GM18517 (cell line): Measurements from ENCODE around the gene PGGHG.
"Not testable (repeated sequence)": the region's sequence is repeated elsewhere in the genome, so short reads cannot be mapped to it uniquely, and the experiment has no call there.

Experiments used
- ATAC-seq: cut with Tn5 transposase; IDR thresholded peaks from one replicate; pipeline ENCODE4 v1.9.1; 2021; ENCODE audit warnings: mild to moderate bottlenecking, moderate library complexity; ENCODE audit not compliant: unreplicated experiment

Gene PGGHG

DNA sequence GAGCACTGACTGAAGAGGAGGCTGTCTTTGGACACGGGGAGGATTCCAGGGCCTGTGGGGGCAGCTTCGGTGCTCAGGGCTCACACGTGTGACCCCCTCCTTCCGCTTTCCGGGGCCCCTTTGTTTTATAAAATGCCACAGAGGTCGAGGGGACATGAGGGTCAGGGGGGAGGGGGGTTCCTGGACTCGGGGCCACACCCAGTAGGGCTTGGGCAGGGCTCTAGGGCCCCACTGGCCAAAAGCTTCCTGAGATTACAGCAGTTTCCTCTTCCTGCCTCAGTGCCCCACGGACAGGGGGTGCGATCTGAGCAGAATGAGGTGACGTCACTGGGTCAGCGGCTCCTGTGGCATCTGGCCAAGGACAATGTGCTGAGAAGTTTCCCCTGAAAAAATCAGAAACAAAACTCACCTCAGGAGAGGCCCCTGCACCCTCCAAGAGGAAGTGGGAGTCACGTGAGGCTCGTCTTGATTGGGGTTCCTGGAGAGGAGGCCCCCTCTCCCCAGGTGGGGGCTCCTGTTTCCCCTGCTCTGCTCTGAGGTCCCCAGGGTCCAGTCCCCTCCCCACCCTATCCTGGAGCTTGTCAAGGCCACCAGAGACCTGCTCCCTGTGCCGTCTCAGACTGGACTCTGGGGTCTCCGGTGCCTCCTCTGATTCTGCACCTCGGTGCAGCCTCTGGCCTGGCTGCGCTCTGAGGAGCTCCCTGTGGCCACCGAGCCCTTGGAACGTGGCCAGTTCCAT lies 38.1 kb downstream of the PGGHG start:
- no peak for ATAC-seq

DNA sequence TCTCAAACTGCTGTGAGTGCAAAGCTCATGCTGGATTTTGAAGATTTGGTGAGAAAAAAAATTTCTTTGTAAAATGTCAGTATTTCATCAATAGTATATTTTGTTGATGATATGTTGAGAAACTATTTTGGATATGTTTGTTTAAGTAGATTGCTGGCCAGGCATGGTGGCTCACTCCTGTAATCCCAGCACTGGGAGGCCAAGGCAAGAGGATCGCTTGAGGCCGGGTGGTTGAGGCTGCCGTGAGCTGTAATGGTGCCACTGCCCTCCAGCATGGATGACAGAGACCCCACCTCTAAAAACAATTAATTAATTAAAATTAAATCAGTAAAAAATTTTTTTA lies 38.6 kb downstream of the PGGHG start:
- no peak for ATAC-seq

DNA sequence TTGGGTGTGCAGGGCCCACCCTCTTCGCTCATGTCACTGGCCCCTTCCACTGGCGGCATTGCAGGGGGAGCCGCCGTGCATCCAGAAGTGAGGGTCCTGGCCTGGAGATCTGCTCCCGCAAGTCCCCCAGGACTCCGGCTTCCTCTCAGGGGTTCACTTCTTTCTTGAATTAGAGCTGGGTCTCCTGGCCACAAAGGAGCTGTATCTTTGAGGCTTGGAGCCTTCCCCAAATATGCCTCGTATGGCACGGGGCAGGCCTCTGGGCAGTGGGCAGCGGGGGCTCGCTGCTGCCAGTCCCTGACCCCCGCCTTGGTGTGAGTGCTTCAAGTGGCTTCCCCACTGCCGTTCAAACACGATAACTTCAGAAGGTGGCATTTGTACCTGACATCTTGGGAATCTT lies 39.1 kb downstream of the PGGHG start:
- no peak for ATAC-seq

GRCh38 chr11:328516-329100 lies 39.7 kb downstream of the PGGHG start:
- not testable (repeated sequence) for ATAC-seq

GRCh38 chr11:329886-330253 lies 40.9 kb downstream of the PGGHG start:
- no peak for ATAC-seq

- ATAC-seq, result no peak
These were observed 41.4 kb downstream of the PGGHG start for GRCh38 chr11:330307-330693.

DNA sequence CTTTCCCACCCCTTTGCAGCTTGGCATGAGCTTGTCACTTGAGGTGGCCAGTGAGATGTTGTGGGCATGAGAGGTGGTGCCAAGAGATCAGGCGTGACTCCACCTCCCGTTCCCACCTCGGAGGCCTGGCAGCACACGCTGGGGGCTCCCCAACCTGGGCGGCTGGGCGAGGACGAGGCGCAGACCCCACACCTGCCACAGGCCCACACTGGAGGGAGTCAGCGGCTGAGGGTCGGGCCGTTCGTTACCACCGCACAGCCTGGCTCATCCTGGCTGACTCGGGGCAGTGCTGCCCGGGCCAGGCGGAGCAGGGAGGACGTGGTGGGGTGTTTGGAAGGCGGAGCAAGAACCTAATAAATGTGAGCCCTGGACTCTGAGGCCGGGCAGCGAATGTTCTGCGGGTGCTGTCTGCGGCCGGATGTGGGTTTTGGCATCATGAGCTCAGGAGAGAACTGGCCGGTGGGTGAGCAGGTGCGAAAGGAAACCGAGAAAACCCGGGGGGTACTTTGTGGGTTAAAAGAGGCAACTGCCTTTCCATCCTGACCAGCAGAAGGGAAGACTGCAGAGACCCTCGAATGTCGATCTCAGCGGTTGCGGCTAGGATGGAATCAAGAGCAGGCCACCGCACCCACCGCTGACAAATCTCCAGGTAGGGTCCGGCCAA lies 41.9 kb downstream of the PGGHG start:
- no peak for ATAC-seq

GRCh38 chr11:331358-332060 lies 42.6 kb downstream of the PGGHG start:
- ATAC-seq, result no peak

- ATAC-seq, result no peak
These were observed 43.9 kb downstream of the PGGHG start for GRCh38 chr11:332651-333480.

GRCh38 chr11:333616-334263 lies 44.8 kb downstream of the PGGHG start:
- ATAC-seq, result not testable (repeated sequence)

DNA sequence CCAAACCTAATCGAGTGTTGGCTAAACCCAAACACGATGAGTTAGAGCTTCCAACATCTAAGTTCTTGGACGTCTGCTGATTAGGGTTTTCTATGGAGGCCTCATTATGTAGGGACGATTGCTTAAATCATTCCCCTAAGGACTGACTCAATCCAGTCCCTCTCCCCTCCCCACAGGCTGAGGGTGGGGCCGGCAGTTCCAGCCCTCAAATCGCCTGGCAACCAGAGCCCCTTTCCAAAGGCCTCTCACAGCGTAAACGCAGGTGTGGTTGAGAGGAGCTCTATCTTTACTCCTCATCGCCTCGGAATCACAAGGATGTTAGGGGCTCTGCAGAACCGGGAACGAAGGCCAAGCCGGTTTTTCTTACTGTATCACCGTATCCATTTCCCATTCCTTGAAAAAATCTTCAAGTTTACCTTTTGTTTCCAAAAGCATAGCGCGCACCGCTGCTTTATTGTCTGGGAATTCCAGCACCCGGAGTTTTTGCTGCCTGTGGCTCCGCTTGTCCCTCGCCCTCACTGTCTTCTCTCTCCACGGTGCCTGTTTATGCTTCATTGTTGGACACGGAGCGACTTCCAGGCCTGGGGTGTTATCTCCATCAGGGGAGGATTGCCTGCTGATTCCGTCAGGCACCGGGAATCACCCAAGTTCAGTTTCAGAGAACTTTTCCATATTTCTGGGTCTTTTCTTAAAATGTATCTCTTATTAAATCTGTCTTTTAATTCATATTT lies 45.5 kb downstream of the PGGHG start:
- ATAC-seq, result no peak

DNA sequence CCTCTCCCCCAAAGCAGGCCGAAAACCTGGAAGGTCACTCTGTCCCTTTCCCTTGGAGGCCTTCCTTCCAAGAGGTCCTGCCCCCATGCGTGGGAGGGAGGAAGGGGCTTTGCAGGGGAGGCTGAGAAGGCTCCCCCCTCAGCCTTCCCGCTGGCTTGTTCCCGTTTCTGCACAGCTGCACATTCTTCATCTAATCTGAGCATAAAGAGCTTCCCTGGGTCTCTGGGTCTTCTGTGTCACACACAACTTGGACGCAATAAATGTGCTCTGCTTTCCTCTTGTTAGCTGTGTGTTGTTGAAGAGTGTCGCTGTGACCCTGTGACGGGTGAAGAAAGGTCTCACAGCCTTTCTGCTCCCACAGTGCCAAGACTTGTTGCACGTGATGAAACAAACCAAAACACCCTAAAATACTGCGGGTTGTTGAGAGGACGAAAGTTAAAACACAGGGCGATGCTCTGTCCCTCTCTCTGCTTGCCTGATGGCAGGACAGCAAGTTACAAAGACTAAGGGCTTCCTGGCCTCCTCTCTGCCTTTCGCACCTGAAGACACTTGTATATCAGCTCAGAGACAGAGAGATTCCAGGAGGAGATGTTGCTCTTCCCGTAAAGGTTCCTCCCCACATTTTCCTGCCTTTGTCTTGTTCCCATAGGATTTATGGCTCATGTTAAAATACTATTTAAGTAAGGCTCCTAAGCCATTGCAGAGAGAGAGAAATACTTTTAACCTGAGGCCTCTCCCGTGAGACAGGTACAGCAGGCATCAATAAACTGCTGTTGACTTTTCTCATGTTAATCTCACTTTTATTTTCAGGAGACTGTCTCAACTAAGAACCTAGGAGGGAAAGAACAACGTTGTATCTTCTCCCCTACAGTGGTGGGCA lies 47.1 kb downstream of the PGGHG start:
- no peak for ATAC-seq

- ATAC-seq, result no peak
These were observed 47.8 kb downstream of the PGGHG start for GRCh38 chr11:336659-337198.

DNA sequence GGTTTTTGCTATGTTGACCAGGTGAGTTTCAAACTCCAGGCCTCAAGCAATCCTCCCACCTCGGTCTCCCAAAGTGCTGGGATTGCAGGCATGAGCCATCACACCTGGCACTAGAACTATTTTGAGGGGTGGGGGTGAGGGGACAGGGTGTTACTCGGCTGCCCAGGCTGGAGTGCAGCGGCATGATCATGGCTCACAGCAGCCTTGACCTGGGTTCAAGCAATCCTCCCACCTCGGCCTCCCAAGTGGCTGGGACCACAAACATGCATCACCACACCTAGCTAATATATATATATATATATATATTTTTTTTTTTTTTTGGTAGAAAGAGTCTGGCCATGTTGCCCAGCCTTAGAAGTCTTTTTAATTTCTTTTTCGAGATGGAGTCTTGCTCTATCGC lies 48.8 kb downstream of the PGGHG start:
- ATAC-seq, result no peak

DNA sequence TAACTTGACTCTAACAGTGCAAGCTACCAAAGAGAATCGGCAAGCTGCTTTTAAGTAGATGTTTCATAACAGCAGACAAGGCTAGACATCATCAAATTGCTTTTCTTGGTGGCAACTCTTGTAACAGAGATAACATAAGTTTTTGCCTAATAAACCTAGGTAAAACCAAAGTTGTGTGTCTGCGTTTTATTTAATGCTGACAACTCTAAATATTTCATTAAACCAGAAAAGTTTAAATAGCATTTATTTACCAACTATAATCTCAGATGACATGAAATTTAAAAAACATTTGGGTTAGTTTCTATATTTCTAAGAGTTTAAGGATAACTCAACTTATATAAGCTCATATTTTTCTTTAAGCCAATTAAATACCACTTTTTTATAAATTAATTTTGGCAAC lies 51.0 kb downstream of the PGGHG start:
- no peak for ATAC-seq

DNA sequence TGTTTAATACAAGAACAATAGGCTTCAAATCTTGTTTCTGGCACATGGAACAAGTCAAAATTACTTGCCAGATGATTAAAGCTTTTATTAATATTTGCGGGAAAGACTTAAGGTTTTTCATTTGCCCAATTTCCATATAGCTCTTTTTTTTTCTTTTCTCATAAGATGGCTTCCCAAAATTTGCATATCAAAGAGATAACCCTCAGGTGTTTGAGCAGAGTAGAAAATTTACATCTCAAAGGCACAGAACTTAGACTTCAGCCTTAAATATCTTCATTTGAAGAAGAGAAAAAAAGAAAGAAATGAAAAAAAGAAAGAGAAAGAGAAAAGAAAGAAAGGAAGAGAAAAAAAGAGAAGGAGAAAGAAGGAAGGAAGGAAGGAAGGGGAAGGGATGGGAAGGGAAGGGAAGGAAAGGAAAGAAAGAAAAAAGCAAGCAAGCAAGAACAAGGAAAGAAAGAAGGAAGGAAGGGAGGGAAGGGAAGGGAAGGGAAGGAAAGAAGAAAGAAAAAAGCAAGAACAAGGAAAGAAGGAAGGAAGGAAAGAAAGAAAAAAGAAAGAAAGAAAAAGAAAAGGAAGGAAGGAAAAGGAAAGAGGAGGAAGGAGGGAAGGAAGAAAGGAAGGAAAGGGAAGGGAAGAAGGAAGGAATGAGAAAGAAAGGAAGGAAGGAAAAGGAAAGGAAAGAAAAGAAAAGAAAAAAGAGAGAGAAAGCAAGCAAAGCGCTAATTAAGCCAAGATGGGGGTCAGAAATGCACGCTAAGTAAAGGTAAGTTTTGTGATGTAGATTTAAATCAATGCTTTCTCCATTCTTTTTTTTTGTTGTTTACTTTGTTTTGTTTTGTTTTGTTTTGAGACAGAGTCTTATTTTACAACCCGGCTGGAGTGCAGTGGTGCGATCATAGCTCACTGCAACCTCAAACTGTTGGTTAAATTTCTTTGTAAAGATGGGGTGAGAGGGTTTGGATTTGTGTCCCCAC lies 51.9 kb downstream of the PGGHG start:
- no peak for ATAC-seq

GRCh38 chr11:342328-342727 lies 53.4 kb downstream of the PGGHG start:
- no peak for ATAC-seq
